ENCODE measurements around the gene TRPM3. TPM values are rescaled to one million over a fixed set of nuclear protein-coding genes. Genes with fewer than 3 reads are reported as not detected.

TRPM3 gene
- total RNA-seq, 1 experiment from 2014 or later, result 5.4 TPM

DNA sequence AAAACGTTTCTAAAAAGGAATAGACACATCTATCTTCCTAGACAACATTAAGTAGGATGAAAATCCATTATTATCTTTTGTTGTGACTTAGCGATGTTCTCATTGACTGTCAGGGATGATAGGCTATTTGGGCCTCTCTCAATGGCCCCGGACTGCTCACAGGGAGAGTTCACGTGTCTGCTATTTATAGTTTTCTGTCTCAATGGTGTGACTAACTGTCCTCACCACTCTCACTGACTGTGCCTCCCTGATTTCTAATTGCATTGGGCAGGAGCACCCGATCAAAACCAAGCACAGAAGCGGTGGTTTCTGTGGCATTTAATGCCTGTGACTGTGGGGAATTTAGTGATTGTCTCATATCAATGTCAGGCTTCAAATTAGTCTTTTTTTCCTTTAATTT, 420.3 kb downstream of the TRPM3 start:
- Mint-ChIP-seq H3K27ac (no peak overlapping the region), H3K4me1 (peaks cover 17% of the 10 kb centered on the region), H3K27me3 (ENCODE audit: low read depth) (no peaks in the 10 kb centered on the region), H3K4me3 (no peak overlapping the region), H3K9me3 (no peaks in the 10 kb centered on the region), H3K36me3 (no peaks in the 10 kb centered on the region)
- ChIA-PET POLR2A (no interaction called here), CTCF (no interaction called here)
- TF ChIP-seq, protein P1, sequence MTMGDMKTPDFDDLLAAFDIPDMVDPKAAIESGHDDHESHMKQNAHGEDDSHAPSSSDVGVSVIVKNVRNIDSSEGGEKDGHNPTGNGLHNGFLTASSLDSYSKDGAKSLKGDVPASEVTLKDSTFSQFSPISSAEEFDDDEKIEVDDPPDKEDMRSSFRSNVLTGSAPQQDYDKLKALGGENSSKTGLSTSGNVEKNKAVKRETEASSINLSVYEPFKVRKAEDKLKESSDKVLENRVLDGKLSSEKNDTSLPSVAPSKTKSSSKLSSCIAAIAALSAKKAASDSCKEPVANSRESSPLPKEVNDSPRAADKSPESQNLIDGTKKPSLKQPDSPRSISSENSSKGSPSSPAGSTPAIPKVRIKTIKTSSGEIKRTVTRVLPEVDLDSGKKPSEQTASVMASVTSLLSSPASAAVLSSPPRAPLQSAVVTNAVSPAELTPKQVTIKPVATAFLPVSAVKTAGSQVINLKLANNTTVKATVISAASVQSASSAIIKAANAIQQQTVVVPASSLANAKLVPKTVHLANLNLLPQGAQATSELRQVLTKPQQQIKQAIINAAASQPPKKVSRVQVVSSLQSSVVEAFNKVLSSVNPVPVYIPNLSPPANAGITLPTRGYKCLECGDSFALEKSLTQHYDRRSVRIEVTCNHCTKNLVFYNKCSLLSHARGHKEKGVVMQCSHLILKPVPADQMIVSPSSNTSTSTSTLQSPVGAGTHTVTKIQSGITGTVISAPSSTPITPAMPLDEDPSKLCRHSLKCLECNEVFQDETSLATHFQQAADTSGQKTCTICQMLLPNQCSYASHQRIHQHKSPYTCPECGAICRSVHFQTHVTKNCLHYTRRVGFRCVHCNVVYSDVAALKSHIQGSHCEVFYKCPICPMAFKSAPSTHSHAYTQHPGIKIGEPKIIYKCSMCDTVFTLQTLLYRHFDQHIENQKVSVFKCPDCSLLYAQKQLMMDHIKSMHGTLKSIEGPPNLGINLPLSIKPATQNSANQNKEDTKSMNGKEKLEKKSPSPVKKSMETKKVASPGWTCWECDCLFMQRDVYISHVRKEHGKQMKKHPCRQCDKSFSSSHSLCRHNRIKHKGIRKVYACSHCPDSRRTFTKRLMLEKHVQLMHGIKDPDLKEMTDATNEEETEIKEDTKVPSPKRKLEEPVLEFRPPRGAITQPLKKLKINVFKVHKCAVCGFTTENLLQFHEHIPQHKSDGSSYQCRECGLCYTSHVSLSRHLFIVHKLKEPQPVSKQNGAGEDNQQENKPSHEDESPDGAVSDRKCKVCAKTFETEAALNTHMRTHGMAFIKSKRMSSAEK (CRISPR knock-in tag; IDR thresholded peaks at IDR 0.05; ENCODE audit: borderline replicate concordance), result no peak
- TF ChIP-seq NR3C1 (CRISPR knock-in tag; conservative IDR thresholded peaks at IDR 0.05; ENCODE audit: low read depth), result no peak
- TF ChIP-seq ZNF396 (CRISPR knock-in tag; IDR thresholded peaks at IDR 0.05; ENCODE audit: borderline replicate concordance), result no peak
- TF ChIP-seq, protein P2, sequence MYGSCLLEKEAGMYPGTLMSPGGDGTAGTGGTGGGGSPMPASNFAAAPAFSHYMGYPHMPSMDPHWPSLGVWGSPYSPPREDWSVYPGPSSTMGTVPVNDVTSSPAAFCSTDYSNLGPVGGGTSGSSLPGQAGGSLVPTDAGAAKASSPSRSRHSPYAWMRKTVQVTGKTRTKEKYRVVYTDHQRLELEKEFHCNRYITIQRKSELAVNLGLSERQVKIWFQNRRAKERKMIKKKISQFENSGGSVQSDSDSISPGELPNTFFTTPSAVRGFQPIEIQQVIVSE (CRISPR knock-in tag; IDR thresholded peaks at IDR 0.05; ENCODE audit: borderline replicate concordance), result no peak
- no peak for TF ChIP-seq CREB1 (CRISPR knock-in tag; IDR thresholded peaks at IDR 0.05)
- TF ChIP-seq SMAD3 (CRISPR knock-in tag; IDR thresholded peaks at IDR 0.05; ENCODE audit: borderline replicate concordance), result no peak
- TF ChIP-seq, protein P3, sequence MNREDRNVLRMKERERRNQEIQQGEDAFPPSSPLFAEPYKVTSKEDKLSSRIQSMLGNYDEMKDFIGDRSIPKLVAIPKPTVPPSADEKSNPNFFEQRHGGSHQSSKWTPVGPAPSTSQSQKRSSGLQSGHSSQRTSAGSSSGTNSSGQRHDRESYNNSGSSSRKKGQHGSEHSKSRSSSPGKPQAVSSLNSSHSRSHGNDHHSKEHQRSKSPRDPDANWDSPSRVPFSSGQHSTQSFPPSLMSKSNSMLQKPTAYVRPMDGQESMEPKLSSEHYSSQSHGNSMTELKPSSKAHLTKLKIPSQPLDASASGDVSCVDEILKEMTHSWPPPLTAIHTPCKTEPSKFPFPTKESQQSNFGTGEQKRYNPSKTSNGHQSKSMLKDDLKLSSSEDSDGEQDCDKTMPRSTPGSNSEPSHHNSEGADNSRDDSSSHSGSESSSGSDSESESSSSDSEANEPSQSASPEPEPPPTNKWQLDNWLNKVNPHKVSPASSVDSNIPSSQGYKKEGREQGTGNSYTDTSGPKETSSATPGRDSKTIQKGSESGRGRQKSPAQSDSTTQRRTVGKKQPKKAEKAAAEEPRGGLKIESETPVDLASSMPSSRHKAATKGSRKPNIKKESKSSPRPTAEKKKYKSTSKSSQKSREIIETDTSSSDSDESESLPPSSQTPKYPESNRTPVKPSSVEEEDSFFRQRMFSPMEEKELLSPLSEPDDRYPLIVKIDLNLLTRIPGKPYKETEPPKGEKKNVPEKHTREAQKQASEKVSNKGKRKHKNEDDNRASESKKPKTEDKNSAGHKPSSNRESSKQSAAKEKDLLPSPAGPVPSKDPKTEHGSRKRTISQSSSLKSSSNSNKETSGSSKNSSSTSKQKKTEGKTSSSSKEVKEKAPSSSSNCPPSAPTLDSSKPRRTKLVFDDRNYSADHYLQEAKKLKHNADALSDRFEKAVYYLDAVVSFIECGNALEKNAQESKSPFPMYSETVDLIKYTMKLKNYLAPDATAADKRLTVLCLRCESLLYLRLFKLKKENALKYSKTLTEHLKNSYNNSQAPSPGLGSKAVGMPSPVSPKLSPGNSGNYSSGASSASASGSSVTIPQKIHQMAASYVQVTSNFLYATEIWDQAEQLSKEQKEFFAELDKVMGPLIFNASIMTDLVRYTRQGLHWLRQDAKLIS (CRISPR knock-in tag; IDR thresholded peaks at IDR 0.05; ENCODE audit: borderline replicate concordance), result no peak
- TF ChIP-seq SOX15 (CRISPR knock-in tag; IDR thresholded peaks at IDR 0.05), result no peak
- TF ChIP-seq, protein P4, sequence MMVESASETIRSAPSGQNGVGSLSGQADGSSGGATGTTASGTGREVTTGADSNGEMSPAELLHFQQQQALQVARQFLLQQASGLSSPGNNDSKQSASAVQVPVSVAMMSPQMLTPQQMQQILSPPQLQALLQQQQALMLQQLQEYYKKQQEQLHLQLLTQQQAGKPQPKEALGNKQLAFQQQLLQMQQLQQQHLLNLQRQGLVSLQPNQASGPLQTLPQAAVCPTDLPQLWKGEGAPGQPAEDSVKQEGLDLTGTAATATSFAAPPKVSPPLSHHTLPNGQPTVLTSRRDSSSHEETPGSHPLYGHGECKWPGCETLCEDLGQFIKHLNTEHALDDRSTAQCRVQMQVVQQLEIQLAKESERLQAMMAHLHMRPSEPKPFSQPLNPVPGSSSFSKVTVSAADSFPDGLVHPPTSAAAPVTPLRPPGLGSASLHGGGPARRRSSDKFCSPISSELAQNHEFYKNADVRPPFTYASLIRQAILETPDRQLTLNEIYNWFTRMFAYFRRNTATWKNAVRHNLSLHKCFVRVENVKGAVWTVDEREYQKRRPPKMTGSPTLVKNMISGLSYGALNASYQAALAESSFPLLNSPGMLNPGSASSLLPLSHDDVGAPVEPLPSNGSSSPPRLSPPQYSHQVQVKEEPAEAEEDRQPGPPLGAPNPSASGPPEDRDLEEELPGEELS (CRISPR knock-in tag; IDR thresholded peaks at IDR 0.05), result no peak
- TF ChIP-seq, protein P5, sequence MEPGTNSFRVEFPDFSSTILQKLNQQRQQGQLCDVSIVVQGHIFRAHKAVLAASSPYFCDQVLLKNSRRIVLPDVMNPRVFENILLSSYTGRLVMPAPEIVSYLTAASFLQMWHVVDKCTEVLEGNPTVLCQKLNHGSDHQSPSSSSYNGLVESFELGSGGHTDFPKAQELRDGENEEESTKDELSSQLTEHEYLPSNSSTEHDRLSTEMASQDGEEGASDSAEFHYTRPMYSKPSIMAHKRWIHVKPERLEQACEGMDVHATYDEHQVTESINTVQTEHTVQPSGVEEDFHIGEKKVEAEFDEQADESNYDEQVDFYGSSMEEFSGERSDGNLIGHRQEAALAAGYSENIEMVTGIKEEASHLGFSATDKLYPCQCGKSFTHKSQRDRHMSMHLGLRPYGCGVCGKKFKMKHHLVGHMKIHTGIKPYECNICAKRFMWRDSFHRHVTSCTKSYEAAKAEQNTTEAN (CRISPR knock-in tag; IDR thresholded peaks at IDR 0.05), result no peak
- TF ChIP-seq NFATC4 (CRISPR knock-in tag; IDR thresholded peaks at IDR 0.05), result no peak
- TF ChIP-seq HMGA2 (CRISPR knock-in tag; IDR thresholded peaks at IDR 0.05), result no peak
- TF ChIP-seq EMX1 (CRISPR knock-in tag; IDR thresholded peaks at IDR 0.05), result no peak
- TF ChIP-seq ATF1 (CRISPR knock-in tag; IDR thresholded peaks at IDR 0.05), result no peak
- TF ChIP-seq NR1H2 (CRISPR knock-in tag; IDR thresholded peaks at IDR 0.05), result no peak
- TF ChIP-seq, protein P6, sequence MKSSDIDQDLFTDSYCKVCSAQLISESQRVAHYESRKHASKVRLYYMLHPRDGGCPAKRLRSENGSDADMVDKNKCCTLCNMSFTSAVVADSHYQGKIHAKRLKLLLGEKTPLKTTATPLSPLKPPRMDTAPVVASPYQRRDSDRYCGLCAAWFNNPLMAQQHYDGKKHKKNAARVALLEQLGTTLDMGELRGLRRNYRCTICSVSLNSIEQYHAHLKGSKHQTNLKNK (CRISPR knock-in tag; IDR thresholded peaks at IDR 0.05), result no peak
- no peak for TF ChIP-seq NFYB (CRISPR knock-in tag; conservative IDR thresholded peaks at IDR 0.05; ENCODE audit: low read depth)
- TF ChIP-seq, protein P7, sequence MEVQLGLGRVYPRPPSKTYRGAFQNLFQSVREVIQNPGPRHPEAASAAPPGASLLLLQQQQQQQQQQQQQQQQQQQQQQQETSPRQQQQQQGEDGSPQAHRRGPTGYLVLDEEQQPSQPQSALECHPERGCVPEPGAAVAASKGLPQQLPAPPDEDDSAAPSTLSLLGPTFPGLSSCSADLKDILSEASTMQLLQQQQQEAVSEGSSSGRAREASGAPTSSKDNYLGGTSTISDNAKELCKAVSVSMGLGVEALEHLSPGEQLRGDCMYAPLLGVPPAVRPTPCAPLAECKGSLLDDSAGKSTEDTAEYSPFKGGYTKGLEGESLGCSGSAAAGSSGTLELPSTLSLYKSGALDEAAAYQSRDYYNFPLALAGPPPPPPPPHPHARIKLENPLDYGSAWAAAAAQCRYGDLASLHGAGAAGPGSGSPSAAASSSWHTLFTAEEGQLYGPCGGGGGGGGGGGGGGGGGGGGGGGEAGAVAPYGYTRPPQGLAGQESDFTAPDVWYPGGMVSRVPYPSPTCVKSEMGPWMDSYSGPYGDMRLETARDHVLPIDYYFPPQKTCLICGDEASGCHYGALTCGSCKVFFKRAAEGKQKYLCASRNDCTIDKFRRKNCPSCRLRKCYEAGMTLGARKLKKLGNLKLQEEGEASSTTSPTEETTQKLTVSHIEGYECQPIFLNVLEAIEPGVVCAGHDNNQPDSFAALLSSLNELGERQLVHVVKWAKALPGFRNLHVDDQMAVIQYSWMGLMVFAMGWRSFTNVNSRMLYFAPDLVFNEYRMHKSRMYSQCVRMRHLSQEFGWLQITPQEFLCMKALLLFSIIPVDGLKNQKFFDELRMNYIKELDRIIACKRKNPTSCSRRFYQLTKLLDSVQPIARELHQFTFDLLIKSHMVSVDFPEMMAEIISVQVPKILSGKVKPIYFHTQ (CRISPR knock-in tag; IDR thresholded peaks at IDR 0.05), result no peak
- TF ChIP-seq, protein P8, sequence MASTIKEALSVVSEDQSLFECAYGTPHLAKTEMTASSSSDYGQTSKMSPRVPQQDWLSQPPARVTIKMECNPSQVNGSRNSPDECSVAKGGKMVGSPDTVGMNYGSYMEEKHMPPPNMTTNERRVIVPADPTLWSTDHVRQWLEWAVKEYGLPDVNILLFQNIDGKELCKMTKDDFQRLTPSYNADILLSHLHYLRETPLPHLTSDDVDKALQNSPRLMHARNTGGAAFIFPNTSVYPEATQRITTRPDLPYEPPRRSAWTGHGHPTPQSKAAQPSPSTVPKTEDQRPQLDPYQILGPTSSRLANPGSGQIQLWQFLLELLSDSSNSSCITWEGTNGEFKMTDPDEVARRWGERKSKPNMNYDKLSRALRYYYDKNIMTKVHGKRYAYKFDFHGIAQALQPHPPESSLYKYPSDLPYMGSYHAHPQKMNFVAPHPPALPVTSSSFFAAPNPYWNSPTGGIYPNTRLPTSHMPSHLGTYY (CRISPR knock-in tag; IDR thresholded peaks at IDR 0.05), result no peak
- DNase-seq (ENCODE audit: low spot score), result no peak
- no peak for ATAC-seq

Measured in WTC11 (cell line).